ENCODE measurements around the gene KIAA0319L. TPM values are rescaled to one million over a fixed set of nuclear protein-coding genes. Genes with fewer than 3 reads are reported as not detected.
A peak's percentile ranks its signal among the peaks of the same experiment; 100 is the strongest.
"Not testable (repeated sequence)": the region's sequence is repeated elsewhere in the genome, so short reads cannot be mapped to it uniquely, and the experiment has no call there.

The KIAA0319L gene
- total and polyA plus RNA-seq, 2 donors: 15.3 to 25.6 TPM

- 94% methylated on average over 6 of the region's 6 CpGs for WGBS
- Histone ChIP-seq H3K27me3 (ENCODE audit: control insufficient read depth in 2 of 2, insufficient read depth in 1 of 2, low read length in 1 of 2) (no peaks in the 10 kb centered on the region), H3K9me3 (ENCODE audit: control insufficient read depth in 2 of 2, insufficient read depth in 1 of 2, low read length in 1 of 2) (no peaks in the 10 kb centered on the region), H3K36me3 (ENCODE audit: control insufficient read depth in 2 of 2, insufficient read depth in 2 of 2, low read length in 1 of 2) (peaks cover 2 to 9% of the 10 kb centered on the region in 2 donors), H3K27ac (ENCODE audit: low read depth in 1 of 2, low read length in 1 of 2) (no peak overlapping the region), H3K4me1 (ENCODE audit: control insufficient read depth in 2 of 2, insufficient read depth in 2 of 2, low read length in 2 of 2) (peaks cover 0 to 3% of the 10 kb centered on the region in 2 donors), H3K4me3 (ENCODE audit: low read length in 2 of 2) (no peak overlapping the region)
- no peak for DNase-seq (ENCODE audit: low read depth in 6 of 9, low spot score in 9 of 9)
These were observed 30.5 kb upstream of the KIAA0319L start for GRCh38 chr1:35587736-35588135.

- Histone ChIP-seq H3K27ac (ENCODE audit: low read depth in 1 of 2, low read length in 1 of 2) (no peak overlapping the region), H3K27me3 (ENCODE audit: control insufficient read depth in 2 of 2, insufficient read depth in 1 of 2, low read length in 1 of 2) (no peaks in the 10 kb centered on the region), H3K9me3 (ENCODE audit: control insufficient read depth in 2 of 2, insufficient read depth in 1 of 2, low read length in 1 of 2) (no peaks in the 10 kb centered on the region), H3K4me3 (ENCODE audit: low read length in 2 of 2) (no peak overlapping the region), H3K36me3 (ENCODE audit: control insufficient read depth in 2 of 2, insufficient read depth in 2 of 2, low read length in 1 of 2) (peaks cover 2 to 9% of the 10 kb centered on the region in 2 donors), H3K4me1 (ENCODE audit: control insufficient read depth in 2 of 2, insufficient read depth in 2 of 2, low read length in 2 of 2) (no peaks in the 10 kb centered on the region)
- no peak for DNase-seq (ENCODE audit: low read depth in 6 of 9, low spot score in 9 of 9)
- 95% methylated on average over 7 of the region's 7 CpGs for WGBS
These were observed 29.6 kb upstream of the KIAA0319L start for GRCh38 chr1:35586808-35587207.

GRCh38 chr1:35585805-35586204 lies 28.6 kb upstream of the KIAA0319L start:
- H3K4me3 ChIP-seq (ENCODE audit: low read length in 2 of 2); H3K36me3 ChIP-seq (ENCODE audit: control insufficient read depth in 2 of 2, insufficient read depth in 2 of 2, low read length in 1 of 2); H3K27ac ChIP-seq (ENCODE audit: low read depth in 1 of 2, low read length in 1 of 2); DNase-seq (ENCODE audit: low read depth in 6 of 9, low spot score in 9 of 9); H3K9me3 ChIP-seq (ENCODE audit: control insufficient read depth in 2 of 2, insufficient read depth in 1 of 2, low read length in 1 of 2); H3K27me3 ChIP-seq (ENCODE audit: control insufficient read depth in 2 of 2, insufficient read depth in 1 of 2, low read length in 1 of 2); H3K4me1 ChIP-seq (ENCODE audit: control insufficient read depth in 2 of 2, insufficient read depth in 2 of 2, low read length in 2 of 2): not testable (repeated sequence)
- WGBS: 96% methylated on average over 1 of the region's 1 CpG

GRCh38 chr1:35585281-35585680 lies 28.1 kb upstream of the KIAA0319L start:
- H3K36me3 ChIP-seq (ENCODE audit: control insufficient read depth in 2 of 2, insufficient read depth in 2 of 2, low read length in 1 of 2): peaks cover 0 to under 1% of the 10 kb centered on the region in 2 donors
- no peak overlapping the region for H3K27ac ChIP-seq (ENCODE audit: low read depth in 1 of 2, low read length in 1 of 2)
- no peaks in the 10 kb centered on the region for H3K9me3 ChIP-seq (ENCODE audit: control insufficient read depth in 2 of 2, insufficient read depth in 1 of 2, low read length in 1 of 2)
- no peak for DNase-seq (ENCODE audit: low read depth in 6 of 9, low spot score in 9 of 9)
- 98% methylated on average over 3 of the region's 3 CpGs for WGBS
- no peak overlapping the region for H3K4me3 ChIP-seq (ENCODE audit: low read length in 2 of 2)
- no peaks in the 10 kb centered on the region for H3K27me3 ChIP-seq (ENCODE audit: control insufficient read depth in 2 of 2, insufficient read depth in 1 of 2, low read length in 1 of 2)
- H3K4me1 ChIP-seq (ENCODE audit: control insufficient read depth in 2 of 2, insufficient read depth in 2 of 2, low read length in 2 of 2): no peaks in the 10 kb centered on the region

GRCh38 chr1:35581621-35582020 lies 24.4 kb upstream of the KIAA0319L start:
- not testable (repeated sequence) for H3K27ac ChIP-seq (ENCODE audit: low read depth in 1 of 2, low read length in 1 of 2); H3K9me3 ChIP-seq (ENCODE audit: control insufficient read depth in 2 of 2, insufficient read depth in 1 of 2, low read length in 1 of 2); DNase-seq (ENCODE audit: low read depth in 6 of 9, low spot score in 9 of 9); H3K4me3 ChIP-seq (ENCODE audit: low read length in 2 of 2); H3K36me3 ChIP-seq (ENCODE audit: control insufficient read depth in 2 of 2, insufficient read depth in 2 of 2, low read length in 1 of 2)
- WGBS: 98% methylated on average over 9 of the region's 9 CpGs
- H3K27me3 ChIP-seq (ENCODE audit: control insufficient read depth in 2 of 2, insufficient read depth in 1 of 2, low read length in 1 of 2): peaks cover 0 to 17% of the 10 kb centered on the region in 2 donors
- peaks cover 5 to 17% of the 10 kb centered on the region in 2 donors for H3K4me1 ChIP-seq (ENCODE audit: control insufficient read depth in 2 of 2, insufficient read depth in 2 of 2, low read length in 2 of 2)

GRCh38 chr1:35580949-35581388 lies 23.8 kb upstream of the KIAA0319L start:
- H3K9me3 ChIP-seq (ENCODE audit: control insufficient read depth in 2 of 2, insufficient read depth in 1 of 2, low read length in 1 of 2): no peaks in the 10 kb centered on the region
- no peak for DNase-seq (ENCODE audit: low read depth in 6 of 9, low spot score in 9 of 9)
- no peaks in the 10 kb centered on the region for H3K36me3 ChIP-seq (ENCODE audit: control insufficient read depth in 2 of 2, insufficient read depth in 2 of 2, low read length in 1 of 2)

GRCh38 chr1:35577071-35577998 lies 20.1 kb upstream of the KIAA0319L start:
- WGBS: 3% methylated on average over 70 of the region's 70 CpGs
- Histone ChIP-seq H3K9me3 (ENCODE audit: control insufficient read depth in 2 of 2, insufficient read depth in 1 of 2, low read length in 1 of 2) (peaks cover 0 to 1% of the 10 kb centered on the region in 2 donors), H3K36me3 (ENCODE audit: control insufficient read depth in 2 of 2, insufficient read depth in 2 of 2, low read length in 1 of 2) (no peaks in the 10 kb centered on the region), H3K27me3 (ENCODE audit: control insufficient read depth in 2 of 2, insufficient read depth in 1 of 2, low read length in 1 of 2) (peaks cover 21 to 58% of the 10 kb centered on the region in 2 donors), H3K27ac (ENCODE audit: low read depth in 1 of 2, low read length in 1 of 2) (peak overlapping the region in 1 of 2 donors; percentile 12), H3K4me3 (ENCODE audit: low read length in 2 of 2) (peak overlapping the region; percentile 64 to 65), H3K4me1 (ENCODE audit: control insufficient read depth in 2 of 2, insufficient read depth in 2 of 2, low read length in 2 of 2) (peaks cover 8 to 33% of the 10 kb centered on the region in 2 donors)
- DNase-seq (ENCODE audit: low read depth in 6 of 9, low spot score in 9 of 9): peak in 7 of 9 donors; percentile 44 to 85 (median 63)

More at GRCh38 chr1:35580949-35581388, 23.8 kb upstream of the KIAA0319L start:
- Histone ChIP-seq H3K4me3 (ENCODE audit: low read length in 2 of 2) (no peak overlapping the region), H3K27ac (ENCODE audit: low read depth in 1 of 2, low read length in 1 of 2) (no peak overlapping the region), H3K4me1 (ENCODE audit: control insufficient read depth in 2 of 2, insufficient read depth in 2 of 2, low read length in 2 of 2) (peaks cover 5 to 23% of the 10 kb centered on the region in 2 donors), H3K27me3 (ENCODE audit: control insufficient read depth in 2 of 2, insufficient read depth in 1 of 2, low read length in 1 of 2) (peaks cover 0 to 23% of the 10 kb centered on the region in 2 donors)
- 96% methylated on average over 4 of the region's 4 CpGs for WGBS

GRCh38 chr1:35576766-35577070 lies 19.5 kb upstream of the KIAA0319L start:
- 22% methylated on average over 37 of the region's 37 CpGs for WGBS
- not testable (repeated sequence) for H3K27ac ChIP-seq (ENCODE audit: low read depth in 1 of 2, low read length in 1 of 2); H3K9me3 ChIP-seq (ENCODE audit: control insufficient read depth in 2 of 2, insufficient read depth in 1 of 2, low read length in 1 of 2); H3K36me3 ChIP-seq (ENCODE audit: control insufficient read depth in 2 of 2, insufficient read depth in 2 of 2, low read length in 1 of 2)
- peak overlapping the region; percentile 64 to 65 for H3K4me3 ChIP-seq (ENCODE audit: low read length in 2 of 2)
- H3K27me3 ChIP-seq (ENCODE audit: control insufficient read depth in 2 of 2, insufficient read depth in 1 of 2, low read length in 1 of 2): peaks cover 23 to 65% of the 10 kb centered on the region in 2 donors
- DNase-seq (ENCODE audit: low read depth in 6 of 9, low spot score in 9 of 9): peak in 1 of 9 donors; percentile 27
- peaks cover 8 to 33% of the 10 kb centered on the region in 2 donors for H3K4me1 ChIP-seq (ENCODE audit: control insufficient read depth in 2 of 2, insufficient read depth in 2 of 2, low read length in 2 of 2)

GRCh38 chr1:35576061-35576765 lies 19.0 kb upstream of the KIAA0319L start:
- 63% methylated on average over 10 of the region's 10 CpGs for WGBS
- Histone ChIP-seq H3K4me1 (ENCODE audit: control insufficient read depth in 2 of 2, insufficient read depth in 2 of 2, low read length in 2 of 2) (peaks cover 8 to 33% of the 10 kb centered on the region in 2 donors), H3K27me3 (ENCODE audit: control insufficient read depth in 2 of 2, insufficient read depth in 1 of 2, low read length in 1 of 2) (peaks cover 23 to 70% of the 10 kb centered on the region in 2 donors), H3K36me3 (ENCODE audit: control insufficient read depth in 2 of 2, insufficient read depth in 2 of 2, low read length in 1 of 2) (no peaks in the 10 kb centered on the region), H3K4me3 (ENCODE audit: low read length in 2 of 2) (peak overlapping the region in 1 of 2 donors; percentile 64), H3K9me3 (ENCODE audit: control insufficient read depth in 2 of 2, insufficient read depth in 1 of 2, low read length in 1 of 2) (peaks cover 0 to 1% of the 10 kb centered on the region in 2 donors), H3K27ac (ENCODE audit: low read depth in 1 of 2, low read length in 1 of 2) (no peak overlapping the region)
- DNase-seq (ENCODE audit: low read depth in 6 of 9, low spot score in 9 of 9): no peak
